Measurements from ENCODE around the gene SLC1A1.

SLC1A1 gene

GRCh38 chr9:4581861-4582565, 91.7 kb downstream of the SLC1A1 start:
- Histone ChIP-seq H3K4me3 (ENCODE audit: low read depth, low read length) (no peak overlapping the region), H3K27me3 (replicated peaks) (no peaks in the 10 kb centered on the region), H3K36me3 (replicated peaks) (peaks cover 2% of the 10 kb centered on the region), H3K27ac (no peak overlapping the region)
- in situ Hi-C loops (cut with HindIII; ENCODE audit: low pct_ligation_motif_present, low sequenced_read_pairs), result no loop called here
- no peak for DNase-seq
- TF ChIP-seq CTCF (IDR thresholded peaks at IDR 0.05; ENCODE audit: low read depth, low read length, missing control alignments), result no peak

- Histone ChIP-seq H3K27ac (no peak overlapping the region), H3K4me3 (ENCODE audit: low read depth, low read length) (no peak overlapping the region), H3K36me3 (replicated peaks) (peaks cover 2% of the 10 kb centered on the region), H3K27me3 (replicated peaks) (no peaks in the 10 kb centered on the region)
- no peak for TF ChIP-seq CTCF (IDR thresholded peaks at IDR 0.05; ENCODE audit: low read depth, low read length, missing control alignments)
- no peak for DNase-seq
- in situ Hi-C loops (cut with HindIII; ENCODE audit: low pct_ligation_motif_present, low sequenced_read_pairs), result no loop called here
These were observed 92.7 kb downstream of the SLC1A1 start for GRCh38 chr9:4583001-4583400.

- Histone ChIP-seq H3K27ac (no peak overlapping the region), H3K36me3 (replicated peaks) (peaks cover 2% of the 10 kb centered on the region), H3K27me3 (replicated peaks) (no peaks in the 10 kb centered on the region), H3K4me3 (ENCODE audit: low read depth, low read length) (no peak overlapping the region)
- DNase-seq, result no peak
- TF ChIP-seq CTCF (IDR thresholded peaks at IDR 0.05; ENCODE audit: low read depth, low read length, missing control alignments), result no peak
- in situ Hi-C loops (cut with HindIII; ENCODE audit: low pct_ligation_motif_present, low sequenced_read_pairs), result no loop called here
These were observed 94.4 kb downstream of the SLC1A1 start for GRCh38 chr9:4584636-4585035.

- no peak overlapping the region for H3K27ac ChIP-seq
- no peaks in the 10 kb centered on the region for H3K27me3 ChIP-seq (replicated peaks)
- H3K36me3 ChIP-seq (replicated peaks), result peaks cover 2% of the 10 kb centered on the region
- H3K4me3 ChIP-seq (ENCODE audit: low read depth, low read length), result no peak overlapping the region
- no peak for DNase-seq
- in situ Hi-C loops (cut with HindIII; ENCODE audit: low pct_ligation_motif_present, low sequenced_read_pairs), result no loop called here
- no peak for TF ChIP-seq CTCF (IDR thresholded peaks at IDR 0.05; ENCODE audit: low read depth, low read length, missing control alignments)
These were observed 94.9 kb downstream of the SLC1A1 start for GRCh38 chr9:4585135-4585534.

GRCh38 chr9:4588721-4589120, 98.5 kb downstream of the SLC1A1 start:
- H3K36me3 ChIP-seq (replicated peaks), result peaks cover 2% of the 10 kb centered on the region
- no peak overlapping the region for H3K27ac ChIP-seq
- DNase-seq, result no peak
- TF ChIP-seq CTCF (IDR thresholded peaks at IDR 0.05; ENCODE audit: low read depth, low read length, missing control alignments), result no peak
- no peak overlapping the region for H3K4me3 ChIP-seq (ENCODE audit: low read depth, low read length)
- in situ Hi-C loops (cut with HindIII; ENCODE audit: low pct_ligation_motif_present, low sequenced_read_pairs), result no loop called here
- no peaks in the 10 kb centered on the region for H3K27me3 ChIP-seq (replicated peaks)
